ENCODE measurements around the gene IGF2BP2. TPM values are rescaled to one million over a fixed set of nuclear protein-coding genes. Genes with fewer than 3 reads are reported as not detected.

Gene IGF2BP2
- total RNA-seq, 1 donor from 2014 or later = 9.8 TPM

GRCh38 chr3:185741586-185741985 is 83.3 kb downstream of the IGF2BP2 start:
- intact Hi-C loops (cut with DNase I) = no loop called here

GRCh38 chr3:185740133-185740532 is 84.7 kb downstream of the IGF2BP2 start:
- no peak for TF ChIP-seq POLR2A (IDR thresholded peaks at IDR 0.05)
- TF ChIP-seq POLR2AphosphoS5 (IDR thresholded peaks at IDR 0.05; ENCODE audit: insufficient read depth in 1 of 2, low read depth in 1 of 2) = no peak
- TF ChIP-seq CTCF (IDR thresholded peaks at IDR 0.05) = no peak
- Histone ChIP-seq H3K27ac (no peak overlapping the region), H3K27me3 (no peaks in the 10 kb centered on the region), H3K36me3 (no peaks in the 10 kb centered on the region), H3K4me1 (peaks cover 14% of the 10 kb centered on the region), H3K9me3 (no peaks in the 10 kb centered on the region), H3K4me3 (no peak overlapping the region)
- no peak for DNase-seq (ENCODE audit: extremely low spot score in 2 of 2)
- intact Hi-C loops (cut with DNase I) = no loop called here

More at GRCh38 chr3:185741586-185741985, 83.3 kb downstream of the IGF2BP2 start:
- Histone ChIP-seq H3K36me3 (no peaks in the 10 kb centered on the region), H3K27me3 (no peaks in the 10 kb centered on the region), H3K9me3 (no peaks in the 10 kb centered on the region), H3K27ac (no peak overlapping the region), H3K4me1 (peaks cover 21% of the 10 kb centered on the region), H3K4me3 (no peak overlapping the region)
- TF ChIP-seq POLR2A (IDR thresholded peaks at IDR 0.05) (no peak), POLR2AphosphoS5 (IDR thresholded peaks at IDR 0.05; ENCODE audit: insufficient read depth in 1 of 2, low read depth in 1 of 2) (no peak), CTCF (IDR thresholded peaks at IDR 0.05) (no peak)
- DNase-seq (ENCODE audit: extremely low spot score in 2 of 2) = no peak

- intact Hi-C loops (cut with DNase I) = no loop called here
- no peaks in the 10 kb centered on the region for H3K9me3 ChIP-seq
Measured at GRCh38 chr3:185739264-185739701, 85.6 kb downstream of the IGF2BP2 start.

GRCh38 chr3:185737740-185738680 is 86.8 kb downstream of the IGF2BP2 start:
- TF ChIP-seq CTCF (IDR thresholded peaks at IDR 0.05) (no peak), POLR2AphosphoS5 (IDR thresholded peaks at IDR 0.05; ENCODE audit: insufficient read depth in 1 of 2, low read depth in 1 of 2) (no peak), POLR2A (IDR thresholded peaks at IDR 0.05) (no peak)
- no peaks in the 10 kb centered on the region for H3K27me3 ChIP-seq
- no peak overlapping the region for H3K27ac ChIP-seq
- intact Hi-C loops (cut with DNase I) = no loop called here
- H3K9me3 ChIP-seq = no peaks in the 10 kb centered on the region
- no peak overlapping the region for H3K4me3 ChIP-seq
- DNase-seq (ENCODE audit: extremely low spot score in 2 of 2) = no peak
- H3K36me3 ChIP-seq = no peaks in the 10 kb centered on the region
- peaks cover 14% of the 10 kb centered on the region for H3K4me1 ChIP-seq

More at GRCh38 chr3:185739264-185739701, 85.6 kb downstream of the IGF2BP2 start:
- no peak for TF ChIP-seq CTCF (IDR thresholded peaks at IDR 0.05)
- TF ChIP-seq POLR2AphosphoS5 (IDR thresholded peaks at IDR 0.05; ENCODE audit: insufficient read depth in 1 of 2, low read depth in 1 of 2) = no peak
- no peak for TF ChIP-seq POLR2A (IDR thresholded peaks at IDR 0.05)
- no peaks in the 10 kb centered on the region for H3K27me3 ChIP-seq
- no peak for DNase-seq (ENCODE audit: extremely low spot score in 2 of 2)
- no peak overlapping the region for H3K4me3 ChIP-seq
- no peak overlapping the region for H3K27ac ChIP-seq
- H3K36me3 ChIP-seq = no peaks in the 10 kb centered on the region
- H3K4me1 ChIP-seq = peaks cover 14% of the 10 kb centered on the region

- no peak overlapping the region for H3K27ac ChIP-seq
- peaks cover 14% of the 10 kb centered on the region for H3K4me1 ChIP-seq
- no peak overlapping the region for H3K4me3 ChIP-seq
- no peak for DNase-seq (ENCODE audit: extremely low spot score in 2 of 2)
- no peak for TF ChIP-seq CTCF (IDR thresholded peaks at IDR 0.05)
- TF ChIP-seq POLR2A (IDR thresholded peaks at IDR 0.05) = no peak
- no peak for TF ChIP-seq POLR2AphosphoS5 (IDR thresholded peaks at IDR 0.05; ENCODE audit: insufficient read depth in 1 of 2, low read depth in 1 of 2)
- no peaks in the 10 kb centered on the region for H3K27me3 ChIP-seq
- H3K36me3 ChIP-seq = no peaks in the 10 kb centered on the region
- no peaks in the 10 kb centered on the region for H3K9me3 ChIP-seq
- intact Hi-C loops (cut with DNase I) = no loop called here
Measured at GRCh38 chr3:185737020-185737419, 87.8 kb downstream of the IGF2BP2 start.
